Measurements from ENCODE around the gene L3MBTL4. TPM values are rescaled to one million over a fixed set of nuclear protein-coding genes. Genes with fewer than 3 reads are reported as not detected.

The L3MBTL4 gene
- total RNA-seq, 3 donors from 2014 or later = 7.8 to 23.0 (median 19.7) TPM

GRCh38 chr18:5962362-5962761 is 452.3 kb downstream of the L3MBTL4 start:
- Histone ChIP-seq H3K27me3 (no peaks in the 10 kb centered on the region), H3K27ac (no peak overlapping the region), H3K36me3 (no peaks in the 10 kb centered on the region), H3K9me3 (no peaks in the 10 kb centered on the region), H3K4me1 (no peaks in the 10 kb centered on the region), H3K4me3 (no peak overlapping the region)
- no peak for TF ChIP-seq POLR2A (IDR thresholded peaks at IDR 0.05)
- TF ChIP-seq, protein P1, sequence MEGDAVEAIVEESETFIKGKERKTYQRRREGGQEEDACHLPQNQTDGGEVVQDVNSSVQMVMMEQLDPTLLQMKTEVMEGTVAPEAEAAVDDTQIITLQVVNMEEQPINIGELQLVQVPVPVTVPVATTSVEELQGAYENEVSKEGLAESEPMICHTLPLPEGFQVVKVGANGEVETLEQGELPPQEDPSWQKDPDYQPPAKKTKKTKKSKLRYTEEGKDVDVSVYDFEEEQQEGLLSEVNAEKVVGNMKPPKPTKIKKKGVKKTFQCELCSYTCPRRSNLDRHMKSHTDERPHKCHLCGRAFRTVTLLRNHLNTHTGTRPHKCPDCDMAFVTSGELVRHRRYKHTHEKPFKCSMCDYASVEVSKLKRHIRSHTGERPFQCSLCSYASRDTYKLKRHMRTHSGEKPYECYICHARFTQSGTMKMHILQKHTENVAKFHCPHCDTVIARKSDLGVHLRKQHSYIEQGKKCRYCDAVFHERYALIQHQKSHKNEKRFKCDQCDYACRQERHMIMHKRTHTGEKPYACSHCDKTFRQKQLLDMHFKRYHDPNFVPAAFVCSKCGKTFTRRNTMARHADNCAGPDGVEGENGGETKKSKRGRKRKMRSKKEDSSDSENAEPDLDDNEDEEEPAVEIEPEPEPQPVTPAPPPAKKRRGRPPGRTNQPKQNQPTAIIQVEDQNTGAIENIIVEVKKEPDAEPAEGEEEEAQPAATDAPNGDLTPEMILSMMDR (IDR thresholded peaks at IDR 0.05) = no peak
- TF ChIP-seq POLR2AphosphoS5 (IDR thresholded peaks at IDR 0.05) = no peak
- DNase-seq (ENCODE audit: low spot score in 2 of 2) = no peak
- intact Hi-C loops (cut with DNase I; ENCODE audit: low total_unique reads) = no loop called here

DNA sequence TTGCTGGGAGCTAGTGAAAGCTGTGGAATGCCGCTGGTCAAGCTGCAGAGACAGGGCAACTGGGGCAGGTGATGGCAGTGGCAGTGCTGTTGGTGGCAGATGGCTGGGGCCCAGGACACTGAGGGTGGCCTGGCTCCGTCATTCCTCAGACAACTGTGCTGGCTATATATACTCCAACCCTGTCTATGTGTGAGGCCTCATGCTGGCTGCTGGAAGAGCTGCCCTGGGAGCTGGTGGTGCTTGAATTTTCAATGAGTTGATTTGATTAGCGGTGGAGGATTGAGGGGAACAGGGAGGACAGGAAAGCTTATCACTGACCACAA is 452.9 kb downstream of the L3MBTL4 start:
- no peak for TF ChIP-seq POLR2AphosphoS5 (IDR thresholded peaks at IDR 0.05)
- TF ChIP-seq, protein P1 (IDR thresholded peaks at IDR 0.05) = no peak
- no peak for TF ChIP-seq POLR2A (IDR thresholded peaks at IDR 0.05)
- no peaks in the 10 kb centered on the region for H3K9me3 ChIP-seq
- no peak overlapping the region for H3K4me3 ChIP-seq
- H3K27me3 ChIP-seq = no peaks in the 10 kb centered on the region
- no peaks in the 10 kb centered on the region for H3K4me1 ChIP-seq
- intact Hi-C loops (cut with DNase I; ENCODE audit: low total_unique reads) = no loop called here
- DNase-seq (ENCODE audit: low spot score in 2 of 2) = no peak
- H3K27ac ChIP-seq = no peak overlapping the region
- no peaks in the 10 kb centered on the region for H3K36me3 ChIP-seq

- no peaks in the 10 kb centered on the region for H3K4me1 ChIP-seq
- no peak for DNase-seq (ENCODE audit: low spot score in 2 of 2)
- H3K36me3 ChIP-seq = no peaks in the 10 kb centered on the region
- no peak overlapping the region for H3K4me3 ChIP-seq
- no peaks in the 10 kb centered on the region for H3K9me3 ChIP-seq
- TF ChIP-seq POLR2AphosphoS5 (IDR thresholded peaks at IDR 0.05) (no peak), POLR2A (IDR thresholded peaks at IDR 0.05) (no peak)
- TF ChIP-seq, protein P1 (IDR thresholded peaks at IDR 0.05) = no peak
- intact Hi-C loops (cut with DNase I; ENCODE audit: low total_unique reads) = no loop called here
- no peak overlapping the region for H3K27ac ChIP-seq
- H3K27me3 ChIP-seq = no peaks in the 10 kb centered on the region
These were observed 453.4 kb downstream of the L3MBTL4 start for GRCh38 chr18:5961097-5961827.

- no peak for DNase-seq (ENCODE audit: low spot score in 2 of 2)
- H3K27ac ChIP-seq = no peak overlapping the region
- H3K9me3 ChIP-seq = no peaks in the 10 kb centered on the region
- no peaks in the 10 kb centered on the region for H3K4me1 ChIP-seq
- TF ChIP-seq, protein P1 (IDR thresholded peaks at IDR 0.05) = no peak
- TF ChIP-seq POLR2AphosphoS5 (IDR thresholded peaks at IDR 0.05) (no peak), POLR2A (IDR thresholded peaks at IDR 0.05) (no peak)
- H3K27me3 ChIP-seq = no peaks in the 10 kb centered on the region
- no peak overlapping the region for H3K4me3 ChIP-seq
- intact Hi-C loops (cut with DNase I; ENCODE audit: low total_unique reads) = loop anchor here (5.0 kb wide), 1 partner anchor 787 kb away; no protein-coding TSS in a partner anchor
- no peaks in the 10 kb centered on the region for H3K36me3 ChIP-seq
These were observed 455.9 kb downstream of the L3MBTL4 start for GRCh38 chr18:5958822-5959221.

DNA sequence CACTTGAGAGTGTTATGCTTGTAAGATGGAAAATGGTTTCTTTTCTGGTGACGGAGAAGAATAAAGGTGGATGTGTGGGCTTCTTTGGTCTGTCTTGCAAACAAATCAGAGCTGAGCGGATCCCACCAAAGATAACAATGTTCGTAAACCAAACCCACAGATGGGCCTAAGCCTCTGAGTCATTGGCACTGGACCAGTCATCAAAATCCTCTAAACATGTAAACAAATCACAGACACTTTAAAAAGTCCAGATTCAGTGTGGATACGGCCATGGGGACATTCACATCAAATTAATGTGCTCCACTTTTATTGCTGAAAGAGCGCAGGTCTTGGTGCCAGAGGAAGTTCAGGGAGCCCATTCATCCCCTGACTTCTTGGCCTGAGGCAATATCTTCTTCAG is 458.9 kb downstream of the L3MBTL4 start:
- H3K27ac ChIP-seq = no peak overlapping the region
- no peaks in the 10 kb centered on the region for H3K9me3 ChIP-seq
- TF ChIP-seq, protein P1 (IDR thresholded peaks at IDR 0.05) = no peak
- TF ChIP-seq POLR2A (IDR thresholded peaks at IDR 0.05) (no peak), POLR2AphosphoS5 (IDR thresholded peaks at IDR 0.05) (no peak)
- no peaks in the 10 kb centered on the region for H3K36me3 ChIP-seq
- intact Hi-C loops (cut with DNase I; ENCODE audit: low total_unique reads) = loop anchor here (5.0 kb wide), 1 partner anchor 784 kb away; no protein-coding TSS in a partner anchor
- no peaks in the 10 kb centered on the region for H3K27me3 ChIP-seq
- no peak for DNase-seq (ENCODE audit: low spot score in 2 of 2)
- no peaks in the 10 kb centered on the region for H3K4me1 ChIP-seq
- no peak overlapping the region for H3K4me3 ChIP-seq
